22Rv1 (cell line): Measurements from ENCODE around the gene GPR84.

Experiments
- H3K27ac ChIP-seq: fragments of 450-650 bp; 2 replicates; pipeline ENCODE4 v1.5.1; 2017
- CTCF ChIP-seq: fragments of 450-650 bp; IDR thresholded peaks from 2 replicates; pipeline ENCODE4 v1.5.1; 2017; ENCODE audit warnings: mild to moderate bottlenecking
- ZFX ChIP-seq: fragments of 450-650 bp; IDR thresholded peaks from 2 replicates; pipeline ENCODE4 v1.6.1; 2017; ENCODE audit warnings: antibody characterized with exemption, borderline replicate concordance

The GPR84 gene

DNA sequence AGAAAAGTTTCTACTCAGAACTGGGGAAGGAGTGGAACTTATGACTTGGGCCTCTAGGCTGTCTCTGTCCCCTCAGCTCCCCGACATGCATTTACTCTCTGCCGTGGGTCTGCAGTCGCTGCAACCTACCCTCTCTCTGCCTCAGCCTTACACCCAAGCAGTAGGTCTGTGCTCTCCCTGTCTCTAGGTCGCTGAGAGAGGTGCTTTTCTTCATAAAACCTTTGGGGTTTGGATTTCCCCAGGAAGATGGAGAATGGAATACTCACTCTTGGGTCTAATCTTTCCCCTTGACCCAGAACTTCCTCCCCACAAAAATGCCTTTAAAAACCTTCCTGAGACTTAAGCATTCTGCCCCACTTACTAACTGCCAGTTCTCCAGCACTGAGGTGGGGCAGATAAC, 12.9 kb downstream of the GPR84 start:
- no peak overlapping the region for H3K27ac ChIP-seq
- TF ChIP-seq ZFX: no peak
- no peak for TF ChIP-seq CTCF

DNA sequence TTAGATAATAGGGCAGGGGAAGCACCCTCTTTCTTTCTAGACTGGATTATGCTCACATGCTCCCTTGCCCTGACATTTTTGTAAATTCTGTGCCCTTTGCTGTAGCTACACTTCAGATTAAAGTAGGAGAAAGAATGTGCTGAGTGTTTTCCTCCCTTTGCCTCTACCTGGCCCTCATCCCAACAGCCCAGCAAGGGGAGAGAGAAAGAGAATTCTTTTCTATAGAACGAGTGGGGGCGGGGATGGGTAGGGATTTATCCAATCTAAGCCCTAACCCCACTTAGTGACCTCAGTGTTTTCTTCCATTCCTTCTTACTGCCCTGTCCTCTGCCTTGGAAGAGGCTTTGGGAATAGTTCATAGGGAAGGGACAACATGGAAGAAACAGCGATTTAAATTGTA, 13.5 kb downstream of the GPR84 start:
- H3K27ac ChIP-seq: peak overlapping the region; percentile 2; the same call in 1 of the 2 replicates
- TF ChIP-seq ZFX (no peak), CTCF (no peak)

GRCh38 chr12:54349679-54350078, 14.6 kb downstream of the GPR84 start:
- TF ChIP-seq ZFX (no peak), CTCF (no peak)
- H3K27ac ChIP-seq: no peak overlapping the region

- H3K27ac ChIP-seq: no peak overlapping the region
- TF ChIP-seq CTCF (no peak), ZFX (no peak)
Measured at GRCh38 chr12:54349036-54349435, 15.2 kb downstream of the GPR84 start.

- TF ChIP-seq CTCF (no peak), ZFX (no peak)
- H3K27ac ChIP-seq: no peak overlapping the region
Measured at GRCh38 chr12:54341378-54342300, 22.6 kb downstream of the GPR84 start.

DNA sequence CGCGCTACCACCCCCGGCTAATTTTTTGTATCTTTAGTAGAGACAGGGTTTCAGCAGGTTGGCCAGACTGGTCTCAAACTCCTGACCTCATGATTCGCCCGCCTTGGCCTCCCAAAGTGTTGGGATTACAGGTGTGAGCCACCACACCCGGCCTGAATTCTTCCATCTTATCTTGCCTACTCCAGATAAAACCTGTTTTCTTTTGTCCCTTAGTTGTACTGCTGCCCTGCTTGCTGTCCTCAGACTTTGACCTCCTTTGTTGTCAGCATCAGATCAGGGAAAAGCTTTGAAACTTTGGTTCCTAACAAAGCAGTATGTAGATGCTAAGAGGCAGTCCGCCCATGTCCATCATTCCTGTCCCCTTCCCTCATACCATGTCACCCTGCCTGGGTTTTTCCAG, 23.4 kb downstream of the GPR84 start:
- no peak for TF ChIP-seq ZFX
- TF ChIP-seq CTCF: no peak
- no peak overlapping the region for H3K27ac ChIP-seq

GRCh38 chr12:54338698-54339296, 25.5 kb downstream of the GPR84 start:
- no peak for TF ChIP-seq CTCF
- TF ChIP-seq ZFX: no peak

More at GRCh38 chr12:54338698-54339296, 25.5 kb downstream of the GPR84 start:
- no peak overlapping the region for H3K27ac ChIP-seq
